ENCODE data around the gene SNX1.
A peak's percentile ranks its signal among the peaks of the same experiment; 100 is the strongest.

The SNX1 gene

DNA sequence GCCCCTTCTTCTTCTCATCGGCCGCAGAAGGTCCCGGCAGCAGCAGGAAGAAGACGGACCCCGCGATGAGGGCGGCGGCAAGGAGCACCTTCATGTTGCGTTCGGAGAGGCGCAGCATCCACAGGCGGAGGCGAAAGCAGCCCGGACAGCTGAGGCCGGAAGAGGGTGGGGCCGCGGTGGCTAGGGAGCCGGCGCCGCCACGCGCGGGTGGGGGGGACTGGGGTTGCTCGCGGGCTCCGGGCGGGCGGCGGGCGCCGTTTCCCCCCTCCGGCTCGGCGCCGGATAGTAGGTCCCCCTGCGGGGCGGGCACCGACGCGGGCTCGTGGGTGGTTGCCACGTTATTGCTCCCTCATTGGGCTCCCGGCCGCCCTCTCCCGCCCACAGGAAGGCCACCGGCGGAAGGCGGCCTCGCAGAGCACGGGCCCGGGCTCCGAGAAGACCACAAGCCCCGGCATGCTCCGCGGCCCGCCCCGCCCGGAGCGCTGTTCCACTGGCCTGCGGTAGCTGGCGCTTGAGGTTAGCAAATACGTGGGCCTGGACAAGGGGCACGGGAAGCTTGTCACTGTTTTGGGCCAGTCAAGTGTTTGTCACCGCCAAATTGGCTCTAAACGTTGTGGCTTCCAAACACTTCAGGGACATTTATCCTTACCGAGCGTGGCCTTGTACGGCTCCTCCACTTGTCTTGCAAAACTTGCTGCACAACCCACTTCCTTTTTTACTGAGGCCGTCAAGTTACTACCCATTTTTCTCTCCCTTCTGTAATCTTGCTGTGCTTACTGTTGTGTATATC is 67.3 kb downstream of the SNX1 start, which contains the start of gene PPIB:
Gene PPIB, minus strand, starts transcription at position 154 of the 790 bp plus-strand sequence. Its CDS starts 36 bp downstream, at position 118.
- peak; percentile 90 to 97 (median 93) for DNase-seq (ENCODE audit: low read depth in 2 of 3, low spot score in 2 of 3)

DNA sequence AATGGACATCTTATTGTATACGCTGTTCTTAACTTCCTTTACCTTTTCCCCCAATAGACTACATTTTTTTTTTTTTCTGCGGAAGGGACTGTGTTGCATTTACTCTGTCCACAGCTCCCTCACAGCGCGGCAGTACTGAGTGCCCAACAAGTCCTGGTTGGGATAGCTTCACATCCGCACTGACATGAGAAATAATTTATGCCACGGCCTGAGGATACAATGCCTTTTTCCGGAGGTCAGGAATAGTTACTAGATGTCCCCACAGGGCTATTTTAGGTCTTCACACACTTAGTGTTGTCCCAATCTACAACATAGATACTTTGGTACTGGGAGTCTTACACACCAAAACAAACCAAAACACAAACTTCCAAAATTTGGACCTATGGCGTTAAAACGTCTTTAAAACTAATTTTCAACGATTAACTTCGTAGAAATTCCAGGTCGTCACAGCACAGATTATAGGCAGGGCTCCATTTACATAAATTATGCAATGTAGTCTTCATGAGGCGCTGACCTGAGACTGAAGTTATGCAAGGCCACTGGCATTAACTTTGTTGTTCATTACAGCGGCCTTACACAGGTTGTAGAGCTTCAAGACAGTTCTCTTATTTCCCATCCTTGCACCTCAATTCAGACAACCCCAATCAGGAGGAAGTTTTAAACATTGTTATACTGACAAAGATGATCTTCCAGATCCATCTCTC is 68.0 kb downstream of the SNX1 start:
- DNase-seq (ENCODE audit: low read depth in 2 of 3, low spot score in 2 of 3): no peak

DNA sequence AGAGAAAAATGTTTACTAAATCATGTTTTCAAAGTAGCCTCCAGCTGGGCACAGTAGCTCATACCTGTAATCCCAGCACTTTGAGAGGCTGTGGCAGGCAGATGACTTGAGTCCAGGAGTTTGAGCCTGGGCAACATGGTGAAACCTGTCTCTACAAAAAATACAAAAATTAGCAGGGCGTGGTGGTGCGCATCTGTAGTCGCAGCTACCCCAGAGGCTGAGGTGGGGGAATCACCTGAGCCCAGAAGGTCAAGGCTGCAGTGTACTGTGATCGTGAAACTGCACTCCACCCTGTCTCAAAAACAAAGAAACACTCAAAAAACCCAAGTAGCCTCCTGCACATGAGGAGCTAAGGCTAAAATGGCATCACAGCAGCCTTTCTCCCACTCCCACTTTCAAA is 68.7 kb downstream of the SNX1 start:
- no peak for DNase-seq (ENCODE audit: low read depth in 2 of 3, low spot score in 2 of 3)

DNA sequence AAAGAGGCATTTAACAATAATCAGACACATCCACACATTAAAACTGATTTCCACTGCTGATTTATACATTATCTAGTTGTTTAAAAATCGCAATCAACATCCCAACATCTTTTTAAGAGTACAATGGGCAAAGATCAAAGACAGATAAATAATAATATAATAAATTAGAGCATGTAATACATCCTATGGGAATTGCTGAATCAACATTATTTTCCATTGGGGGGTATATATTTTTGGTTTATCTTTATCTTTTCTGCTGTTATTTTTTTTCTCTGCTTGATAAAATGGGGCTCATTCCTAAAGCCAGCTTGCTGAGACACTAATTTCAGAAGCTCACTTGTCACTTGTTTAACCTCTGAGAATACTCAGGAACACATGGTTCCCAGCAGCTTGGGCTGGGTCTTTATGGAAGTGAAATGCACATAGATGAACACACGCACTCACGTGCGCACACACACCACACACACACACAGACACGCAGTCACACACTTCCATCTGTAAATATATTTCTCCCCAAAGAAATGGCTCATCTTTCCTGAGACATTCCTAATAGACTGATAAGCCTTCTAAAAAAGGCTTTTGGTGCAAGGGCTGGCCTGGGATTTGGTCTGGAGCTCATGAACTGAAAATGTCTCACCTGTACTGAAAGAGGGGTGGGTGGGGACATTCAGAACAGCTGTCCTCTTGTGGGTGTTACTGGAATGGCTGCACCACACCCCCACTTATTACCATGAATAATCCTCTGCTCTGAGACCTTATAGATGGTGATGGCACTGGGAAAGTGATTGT is 70.5 kb downstream of the SNX1 start:
- no peak for DNase-seq (ENCODE audit: low read depth in 2 of 3, low spot score in 2 of 3)

DNA sequence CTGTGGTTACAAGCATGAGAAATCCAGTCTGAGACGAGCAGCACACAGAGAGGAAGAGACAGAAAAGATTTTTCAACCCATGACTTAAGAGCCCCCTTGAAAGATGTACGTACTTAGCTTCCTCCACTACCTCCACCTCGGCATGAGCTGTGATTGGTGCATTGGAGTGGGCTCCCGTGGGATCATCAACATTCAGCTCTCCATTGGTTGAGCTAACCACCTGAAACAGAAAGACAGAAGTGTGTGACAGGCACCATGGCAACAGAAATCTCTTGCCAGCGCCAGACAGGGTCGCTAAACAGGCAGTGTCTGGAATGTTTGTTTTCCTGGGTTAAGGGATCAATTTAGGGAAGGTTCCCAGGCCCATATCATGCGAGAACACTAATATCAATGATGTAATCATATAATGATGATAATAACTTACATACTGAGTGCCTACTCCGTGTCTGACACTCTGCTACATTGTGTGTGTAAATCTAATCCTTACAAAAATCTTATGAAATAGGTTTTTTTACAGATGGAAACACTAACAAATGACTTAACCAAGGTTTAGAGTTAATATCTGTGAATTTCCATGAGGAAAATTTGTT is 84.5 kb downstream of the SNX1 start:
- DNase-seq (ENCODE audit: low read depth in 2 of 3, low spot score in 2 of 3): no peak

DNA sequence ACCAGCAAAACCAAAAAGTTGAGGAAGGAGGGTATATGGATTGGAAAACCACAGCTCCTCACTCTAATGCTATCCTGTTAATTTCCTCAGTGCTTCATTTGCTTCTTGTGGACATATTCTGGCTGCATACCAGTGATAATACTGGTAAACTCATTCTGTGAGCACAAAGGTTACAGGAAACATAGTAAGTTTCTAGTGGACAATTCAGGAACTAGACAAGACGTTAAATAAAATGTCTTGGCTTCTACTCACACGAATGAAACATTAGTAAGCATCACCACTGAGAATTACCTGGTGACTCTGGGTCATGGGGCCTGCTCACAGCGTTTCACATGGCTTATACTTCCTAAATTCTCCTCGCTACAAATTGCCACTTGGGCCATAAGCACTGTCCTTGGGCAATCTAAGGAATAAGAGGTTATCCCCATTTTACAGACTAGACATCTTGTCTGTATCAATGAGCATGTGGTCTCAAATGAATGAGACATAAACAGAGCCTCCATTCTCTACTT is 87.1 kb downstream of the SNX1 start:
- no peak for DNase-seq (ENCODE audit: low read depth in 2 of 3, low spot score in 2 of 3)

DNA sequence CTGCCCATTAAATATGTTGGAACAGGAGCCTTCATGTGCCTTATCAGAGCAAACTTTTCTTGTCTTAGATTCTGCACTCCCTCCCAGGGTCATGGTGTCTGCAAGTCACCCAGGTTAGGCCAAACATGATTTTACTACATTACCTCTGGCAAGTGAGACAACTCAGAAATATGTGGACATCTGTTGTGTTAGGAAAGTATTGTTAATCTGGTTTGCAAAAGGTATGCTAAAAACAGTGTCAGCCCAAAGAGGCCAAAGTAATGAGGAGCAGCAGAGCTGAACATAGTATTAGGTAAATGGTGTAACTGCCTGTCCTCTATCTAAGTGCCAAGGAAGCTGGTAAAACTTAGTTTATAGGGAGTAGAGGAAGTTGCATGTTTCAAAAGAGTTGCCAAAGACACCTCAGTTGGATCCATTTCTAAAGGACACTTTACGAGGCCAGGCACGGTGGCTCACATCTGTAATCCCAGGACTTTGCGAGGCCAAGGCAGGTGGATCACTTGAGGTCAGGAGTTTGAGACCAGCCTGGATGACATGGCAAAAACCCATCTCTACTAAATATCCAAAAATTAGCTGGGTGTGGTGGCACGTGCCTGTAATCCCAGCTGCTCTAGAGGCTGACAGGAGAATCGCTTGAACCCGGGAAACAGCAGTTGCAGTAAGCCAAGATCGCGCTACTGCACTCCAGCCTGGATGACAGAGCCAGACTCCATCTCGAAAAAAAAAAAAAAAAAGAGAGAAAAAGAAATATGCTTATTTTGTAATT is 89.5 kb downstream of the SNX1 start:
- DNase-seq (ENCODE audit: low read depth in 2 of 3, low spot score in 2 of 3): no peak

DNA sequence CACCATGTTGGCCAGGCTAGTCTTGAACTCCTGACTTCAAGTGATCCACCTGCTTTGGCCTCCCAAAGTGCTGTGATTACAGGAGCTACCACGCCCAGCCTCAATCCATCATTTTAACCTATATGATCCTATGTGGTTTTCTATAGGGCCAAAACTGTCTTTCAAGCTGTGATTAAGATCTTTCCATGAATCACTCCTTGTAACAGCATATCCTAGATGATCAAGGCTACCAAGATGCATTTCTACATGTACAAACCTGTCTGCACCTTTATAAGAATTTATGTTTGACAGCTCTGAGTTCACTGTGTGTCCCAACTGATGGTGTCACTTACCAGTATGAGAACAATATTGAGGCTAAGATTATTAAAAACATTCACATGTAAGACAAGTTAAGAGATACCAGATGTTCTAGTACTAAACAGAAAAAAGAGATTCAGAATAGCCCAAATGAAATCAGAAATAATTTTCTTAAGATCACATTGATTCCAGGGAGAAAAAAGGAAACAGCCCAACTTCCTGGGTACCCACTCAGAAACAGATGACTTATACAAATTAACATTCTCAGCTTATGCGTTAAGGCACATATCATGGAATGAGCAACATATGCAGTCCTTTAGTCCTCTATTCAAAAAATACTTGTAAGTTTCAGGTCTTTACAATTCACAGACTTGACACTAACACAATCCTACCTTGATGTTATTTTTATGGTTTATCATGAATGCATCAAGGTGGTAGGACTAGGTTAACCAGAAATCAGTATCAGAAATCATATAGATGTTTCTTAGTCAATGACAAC is 91.8 kb downstream of the SNX1 start:
- no peak for DNase-seq (ENCODE audit: low read depth in 2 of 3, low spot score in 2 of 3)

Data from activated CD8-positive, alpha-beta memory T cell treated with anti-CD3 and anti-CD28 coated beads for 48 hours (primary cell).